ENCODE data around the gene TGIF1. TPM values are rescaled to one million over a fixed set of nuclear protein-coding genes. Genes with fewer than 3 reads are reported as not detected.
"Not testable (repeated sequence)": the region's sequence is repeated elsewhere in the genome, so short reads cannot be mapped to it uniquely, and the experiment has no call there.

Gene TGIF1
- total RNA-seq (2014; rRNA removed), result 114 and 115 TPM in 2 replicates
- 29.3 TPM for polyA plus RNA-seq (2012)

- peak; percentile 86 for DNase-seq (ENCODE audit: low read depth)
Observed at GRCh38 chr18:3450012-3450798, at the start of gene TGIF1. Gene TGIF1 (plus strand): TSS chr18:3450172. CDS start chr18:3450490, 318 bp downstream.

- no peak for DNase-seq (ENCODE audit: low read depth)
Observed at GRCh38 chr18:3400567-3401296, 49.2 kb upstream of the TGIF1 start.

- DNase-seq (ENCODE audit: low read depth), result no peak
Observed at GRCh38 chr18:3401669-3402620, 48.0 kb upstream of the TGIF1 start.

- peak; percentile 49 for DNase-seq (ENCODE audit: low read depth)
Observed at GRCh38 chr18:3402982-3403451, 47.0 kb upstream of the TGIF1 start.

- no peak for DNase-seq (ENCODE audit: low read depth)
Observed at GRCh38 chr18:3405713-3406112, 44.3 kb upstream of the TGIF1 start.

GRCh38 chr18:3408107-3408506 lies 41.9 kb upstream of the TGIF1 start:
- no peak for DNase-seq (ENCODE audit: low read depth)

- no peak for DNase-seq (ENCODE audit: low read depth)
Observed at GRCh38 chr18:3409811-3410210, 40.2 kb upstream of the TGIF1 start.

GRCh38 chr18:3410273-3410672 lies 39.7 kb upstream of the TGIF1 start:
- no peak for DNase-seq (ENCODE audit: low read depth)

GRCh38 chr18:3410876-3411275 lies 39.1 kb upstream of the TGIF1 start:
- not testable (repeated sequence) for DNase-seq (ENCODE audit: low read depth)

GRCh38 chr18:3411327-3411726 lies 38.6 kb upstream of the TGIF1 start:
- DNase-seq (ENCODE audit: low read depth), result no peak

- DNase-seq (ENCODE audit: low read depth), result no peak
Observed at GRCh38 chr18:3411854-3412268, 38.1 kb upstream of the TGIF1 start.

- DNase-seq (ENCODE audit: low read depth), result not testable (repeated sequence)
Observed at GRCh38 chr18:3412528-3412927, 37.4 kb upstream of the TGIF1 start.

GRCh38 chr18:3415110-3415509 lies 34.9 kb upstream of the TGIF1 start:
- no peak for DNase-seq (ENCODE audit: low read depth)

- no peak for DNase-seq (ENCODE audit: low read depth)
Observed at GRCh38 chr18:3418083-3418482, 31.9 kb upstream of the TGIF1 start.

GRCh38 chr18:3420919-3421279 lies 29.1 kb upstream of the TGIF1 start:
- DNase-seq (ENCODE audit: low read depth), result no peak

GRCh38 chr18:3422905-3423304 lies 27.1 kb upstream of the TGIF1 start:
- DNase-seq (ENCODE audit: low read depth), result no peak

GRCh38 chr18:3424280-3424890 lies 25.6 kb upstream of the TGIF1 start:
- DNase-seq (ENCODE audit: low read depth), result no peak

GRCh38 chr18:3425030-3425429 lies 24.9 kb upstream of the TGIF1 start:
- no peak for DNase-seq (ENCODE audit: low read depth)

GRCh38 chr18:3425446-3425845 lies 24.5 kb upstream of the TGIF1 start:
- no peak for DNase-seq (ENCODE audit: low read depth)

- no peak for DNase-seq (ENCODE audit: low read depth)
Observed at GRCh38 chr18:3426074-3426473, 23.9 kb upstream of the TGIF1 start.

GRCh38 chr18:3427944-3428343 lies 22.0 kb upstream of the TGIF1 start:
- no peak for DNase-seq (ENCODE audit: low read depth)
